GM12878 (cell line): ENCODE data around the gene MSANTD2. TPM values are rescaled to one million over a fixed set of nuclear protein-coding genes. Genes with fewer than 3 reads are reported as not detected.
A peak's percentile ranks its signal among the peaks of the same experiment; 100 is the strongest.

ENCODE experiments used
- ATAC-seq: fragments of 200-7000 bp; cut with Tn5 transposase; 3 replicates; pipeline ENCODE4 v1.9.1; 2020; ENCODE audit warnings: mild to moderate bottlenecking, moderate library complexity
- BruUV-seq: library from RNA; stranded (reverse); fragments of 400-500 nt; replicated peaks from 2 replicates; lab custom pipeline; 2021; lab: Mats Ljungman, UMichigan
- CTCF ChIA-PET: fragments of 300-600 bp; sonication (Branson Sonifier 250); formaldehyde crosslinking; extraction: SDS; loops from one replicate; lab custom pipeline; 2021; ENCODE audit warnings: inconsistent platforms; lab: Yijun Ruan, JAX
- POLR2A ChIA-PET: fragments of 350-600 bp; formaldehyde crosslinking; extraction: SDS; loops from one replicate; lab custom pipeline; 2021; ENCODE audit warnings: inconsistent platforms; lab: Charles Lee
- RAD21 ChIA-PET: fragments of 300-600 bp; sonication (Branson Sonifier 250); formaldehyde crosslinking; loops from one replicate; lab custom pipeline; 2023; ENCODE audit warnings: antibody characterized with exemption; ENCODE audit not compliant: unreplicated experiment; lab: Charles Lee
- SMC1A ChIA-PET: fragments of 300-600 bp; sonication (Branson Sonifier 250); formaldehyde crosslinking; loops from one replicate; lab custom pipeline; 2023; ENCODE audit not compliant: unreplicated experiment, uncharacterized antibody; lab: Charles Lee
- DNase-seq: peaks from one replicate; pipeline ENCODE4 v3.0.0-alpha.2; 2011; ENCODE audit warnings: low read depth, low spot score
- FAIRE-seq: peaks from 3 replicates; lab custom pipeline; 2011; peaks lifted over from hg19 to GRCh38; lab: Jason Lieb, UNC
- H2AFZ ChIP-seq: 2 replicates; pipeline ENCODE4 v1.6.0; 2011; ENCODE audit warnings: low read depth, low read length, control low read depth; ENCODE audit not compliant: control insufficient read depth
- H3K27ac ChIP-seq: 2 replicates; pipeline ENCODE4 v1.5.1; 2011; ENCODE audit warnings: control low read depth; ENCODE audit not compliant: control insufficient read depth, insufficient read depth
- H3K27me3 ChIP-seq, 2 experiments: replicated peaks in 1 of 2; 2 replicates each; pipeline versions ENCODE4 v1.6.0 to v1.6.1; 2011; ENCODE audit warnings: low read length in 1 of 2; ENCODE audit not compliant: control insufficient read depth in 2 of 2, insufficient read depth in 2 of 2
- H3K36me3 ChIP-seq, 2 experiments: 2 replicates each; pipeline ENCODE4 v1.5.1; 2011; ENCODE audit warnings: low read length in 1 of 2; ENCODE audit not compliant: control insufficient read depth in 2 of 2, insufficient read depth in 2 of 2
- H3K4me1 ChIP-seq: 2 replicates; pipeline ENCODE4 v1.6.1; 2011; ENCODE audit warnings: mild to moderate bottlenecking, low read length, moderate library complexity, mixed read lengths; ENCODE audit not compliant: control insufficient read depth, insufficient read depth
- H3K4me2 ChIP-seq: 2 replicates; pipeline ENCODE4 v1.6.0; 2011; ENCODE audit warnings: control low read depth; ENCODE audit not compliant: control insufficient read depth, insufficient read depth
- H3K4me3 ChIP-seq: fragments of 200-600 bp; sonication (generic); 2 replicates; pipeline ENCODE4 v1.5.1; 2016
- H3K79me2 ChIP-seq: 2 replicates; pipeline ENCODE4 v1.6.0; 2011; ENCODE audit warnings: low read length; ENCODE audit not compliant: control insufficient read depth, insufficient read depth
- H3K9ac ChIP-seq: 2 replicates; pipeline ENCODE4 v1.8.0; 2011; ENCODE audit warnings: low read length, control low read depth, mixed read lengths; ENCODE audit not compliant: control insufficient read depth, insufficient read depth
- H3K9me3 ChIP-seq: replicated peaks from 3 replicates; pipeline ENCODE4 v1.5.1; 2011; ENCODE audit warnings: mild to moderate bottlenecking, low read length; ENCODE audit not compliant: control insufficient read depth, insufficient read depth
- H4K20me1 ChIP-seq: 2 replicates; pipeline ENCODE4 v1.6.0; 2011; ENCODE audit not compliant: control insufficient read depth, insufficient read depth
- BACH1 ChIP-seq: fragments of 450-650 bp; IDR thresholded peaks from 2 replicates; pipeline ENCODE4 v1.6.1; 2017; ENCODE audit warnings: mild to moderate bottlenecking, borderline replicate concordance
- BHLHE40 ChIP-seq, 2 experiments: fragments of 450-650 bp in 1 of 2; IDR thresholded peaks; 2 replicates each; pipeline ENCODE4 v1.6.1; 2011 to 2017; ENCODE audit warnings: low read depth in 2 of 2, borderline replicate concordance in 1 of 2, improper control_type of control experiment in 1 of 2, low read length in 1 of 2, mild to moderate bottlenecking in 1 of 2
- CBX5 ChIP-seq: sonication (generic); IDR thresholded peaks from 2 replicates; pipeline ENCODE4 v1.6.1; 2016; ENCODE audit warnings: low read depth, moderate library complexity, mild to moderate bottlenecking, inconsistent platforms
- EGR1 ChIP-seq, 2 experiments: IDR thresholded peaks; 1 replicate in 1 of 2; 2 replicates in 1 of 2; pipeline ENCODE4 v1.6.1; 2011 to 2012; ENCODE audit warnings: low read depth in 2 of 2, low read length in 2 of 2, borderline replicate concordance in 1 of 2, mild to moderate bottlenecking in 1 of 2, moderate library complexity in 1 of 2
- EZH2 ChIP-seq: IDR thresholded peaks from 2 replicates; pipeline ENCODE4 v1.6.1; 2012; ENCODE audit warnings: low read depth, mild to moderate bottlenecking, control low read depth, inconsistent platforms, low read length, borderline replicate concordance; ENCODE audit not compliant: control insufficient read depth
- FOXM1 ChIP-seq: IDR thresholded peaks from 2 replicates; pipeline ENCODE4 v1.6.1; 2012; ENCODE audit warnings: low read depth, mild to moderate bottlenecking, inconsistent platforms, low read length, moderate library complexity
- GABPA ChIP-seq: IDR thresholded peaks from 2 replicates; pipeline ENCODE4 v1.6.1; 2014; ENCODE audit warnings: antibody characterized with exemption, low read depth, mild to moderate bottlenecking, inconsistent platforms
- HCFC1 ChIP-seq: fragments of 150-350 bp; IDR thresholded peaks from 2 replicates; pipeline ENCODE4 v1.6.1; 2014; ENCODE audit warnings: low read length
- LARP7 ChIP-seq: fragments of 450-650 bp; IDR thresholded peaks from 2 replicates; pipeline ENCODE4 v1.6.1; 2017; ENCODE audit warnings: mild to moderate bottlenecking
- MEF2A ChIP-seq: IDR thresholded peaks from 2 replicates; pipeline ENCODE4 v1.6.1; 2011; ENCODE audit warnings: low read depth, mild to moderate bottlenecking, low read length, moderate library complexity; ENCODE audit not compliant: insufficient read depth
- MYC ChIP-seq: IDR thresholded peaks from 2 replicates; pipeline ENCODE4 v1.6.1; 2011; ENCODE audit warnings: mild to moderate bottlenecking, low read length, moderate library complexity, inconsistent platforms; ENCODE audit not compliant: insufficient read depth, insufficient replicate concordance, insufficient read length, severe bottlenecking
- NBN ChIP-seq: fragments of 450-650 bp; IDR thresholded peaks from 2 replicates; pipeline ENCODE4 v1.6.1; 2016
- NR2C1 ChIP-seq: fragments of 450-650 bp; IDR thresholded peaks from 2 replicates; pipeline ENCODE4 v1.6.1; 2017; ENCODE audit warnings: antibody characterized with exemption, mild to moderate bottlenecking, moderate library complexity
- POLR2A ChIP-seq: IDR thresholded peaks from 2 replicates; pipeline ENCODE4 v1.6.1; 2011; ENCODE audit warnings: low read depth, mild to moderate bottlenecking, low read length
- RB1 ChIP-seq: fragments of 450-650 bp; formaldehyde crosslinking; IDR thresholded peaks from 2 replicates; pipeline ENCODE4 v1.6.1; 2017; ENCODE audit warnings: mild to moderate bottlenecking, borderline replicate concordance
- SREBF1 ChIP-seq: IDR thresholded peaks from 2 replicates; pipeline ENCODE4 v1.6.1; 2012; ENCODE audit warnings: mild to moderate bottlenecking, low read length
- TCF12 ChIP-seq: IDR thresholded peaks from 2 replicates; pipeline ENCODE4 v1.6.1; 2011; ENCODE audit warnings: low read depth, mild to moderate bottlenecking, low read length
- TCF7 ChIP-seq: IDR thresholded peaks from 2 replicates; pipeline ENCODE4 v1.6.1; 2014; ENCODE audit warnings: antibody characterized with exemption, borderline replicate concordance
- YY1 ChIP-seq: IDR thresholded peaks from 2 replicates; pipeline ENCODE4 v1.6.1; 2011; ENCODE audit warnings: low read depth, mild to moderate bottlenecking, low read length
- WGBS: methylation state at CpG from one replicate; pipeline ENCODE4 v1.1.6; 2016; ENCODE audit warnings: low lambda C conversion rate; ENCODE audit not compliant: insufficient replicate concordance, insufficient coverage; ENCODE audit errors: missing lambda C conversion rate; 5-methylcytosine and 5-hydroxymethylcytosine counted together
- in situ Hi-C: fragments of 300-500 bp; cut with MboI; formaldehyde crosslinking; loops from 9 replicates; pipeline ENCODE4 v1.14.3; 2018; ENCODE audit warnings: mixed read lengths
- intact Hi-C: fragments of 100-400 bp; cut with micrococcal nuclease; formaldehyde crosslinking; loops from one replicate; pipeline ENCODE4 v1.14.2; 2022; ENCODE audit not compliant: unreplicated experiment
- polyA plus RNA-seq, 11 experiments: library from polyadenylated mRNA; depleted of rRNA in 4 of 11; unstranded in 6 of 11; stranded (reverse) in 5 of 11; fragments of >200 nt; fragmentation: Nextera tagmentation in 4 of 11; fragmentation: Illumina TruSeq in 1 of 11; extraction: Ambion mirVana in 4 of 11; extraction: Trizol in 1 of 11; gene quantifications; 1 replicate in 1 of 11; 2 replicates in 10 of 11; pipeline versions ENCODE4 v1.2.1 to v1.2.3, GENCODE V29; 2011 to 2016; ENCODE audit warnings: inconsistent platforms in 2 of 11, missing spikeins in 2 of 11, low read depth in 1 of 11
- total RNA-seq, 4 experiments: library from RNA; depleted of rRNA in 3 of 4; stranded (reverse); fragments of >200 nt in 3 of 4; fragmentation: Illumina TruSeq in 1 of 4; extraction: Trizol in 1 of 4; gene quantifications; 2 replicates each; pipeline versions ENCODE4 v1.2.1 to v1.2.3, GENCODE V29; 2013 to 2021
- TF ChIP-seq, protein P1 (sequence below): fragments of 450-650 bp; IDR thresholded peaks from 2 replicates; pipeline ENCODE4 v1.6.1; 2017; ENCODE audit warnings: low read depth, mild to moderate bottlenecking, moderate library complexity

Gene MSANTD2
- total and polyA plus RNA-seq, 10 of the 15 experiments (the other 5 are each of a cell fraction or from before 2014, with no cell fraction given): 3.0 to 12.4 (median 8.0) TPM

DNA sequence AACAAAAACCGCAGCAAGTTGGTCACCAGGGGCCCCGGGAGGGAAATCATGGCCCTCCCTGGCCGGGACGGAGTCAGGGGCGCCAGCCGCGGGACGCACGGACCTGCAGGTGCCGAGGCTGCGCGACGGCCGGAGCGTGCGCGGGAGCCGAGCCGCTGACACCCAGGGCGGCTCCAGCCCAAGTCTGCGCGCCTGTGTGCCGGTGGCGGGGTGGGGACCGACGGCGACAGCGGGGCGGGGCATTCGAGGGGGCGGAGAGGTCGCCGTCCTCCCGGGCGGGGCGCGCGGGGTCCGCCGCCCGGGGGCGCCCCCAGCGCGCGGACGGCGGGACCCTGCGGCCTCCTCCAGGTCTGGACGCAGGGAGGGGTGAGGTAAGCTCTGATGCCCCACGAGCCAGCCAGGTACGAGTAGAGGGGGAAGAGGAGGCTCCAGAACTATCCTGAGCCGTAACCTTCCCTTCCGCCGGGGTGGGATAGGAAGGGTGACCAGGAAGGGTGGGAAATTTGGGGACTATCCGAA is 38.0 kb downstream of the MSANTD2 start, which contains the start of gene ESAM (continued):
- TF ChIP-seq RB1 (peak; percentile 57; the same call in 1 of the 2 replicates), BHLHE40 (IDR thresholded peaks at IDR 0.05; ENCODE audit: borderline replicate concordance in 1 of 2, low read depth in 2 of 2, low read length in 1 of 2) (peak; percentile 11 to 70; a peak in 1 of 4 replicates), EZH2 (no peak), HCFC1 (no peak), YY1 (peak; percentile 38; the same call in 1 of the 2 replicates), LARP7 (peak; percentile 61; the same call in 1 of the 2 replicates), EGR1 (IDR thresholded peaks at IDR 0.05; ENCODE audit: borderline replicate concordance in 1 of 2, low read depth in 2 of 2, low read length in 2 of 2) (peak in 1 of 2 experiments; percentile 76; a peak in 1 of 3 replicates), POLR2A (peak; percentile 97), BACH1 (peak; percentile 64; the same call in 1 of the 2 replicates), NR2C1 (0 out of 2 replicates have a peak, but pooled peaks have one; percentile 23)

GRCh38 chr11:124761301-124762104 is 38.7 kb downstream of the MSANTD2 start:
- CTCF ChIA-PET: interaction anchor here (0.6 to 16.3 kb wide), 18 partner anchors 12 to 372 kb away, joined by 3 to 272 read pairs (median 4); partner anchors contain the start of genes MSANTD2, NRGN, SIAE and SPA17
- H3K9me3 ChIP-seq: no peaks in the 10 kb centered on the region
- ATAC-seq (peak; percentile 1; the same call in 2 of the 3 replicates), FAIRE-seq (no peak), DNase-seq (no peak)
- H3K36me3 ChIP-seq: no peaks in the 10 kb centered on the region; a peak in 1 of 4 replicates
- H3K4me1 ChIP-seq: peaks cover 18% of the 10 kb centered on the region
- intact Hi-C loops: loop anchor here (1.0 to 2.0 kb wide), 2 partner anchors 37 to 88 kb away; partner anchors contain the start of genes SIAE and SPA17
- H4K20me1 ChIP-seq: no peaks in the 10 kb centered on the region
- SMC1A ChIA-PET: interaction anchor here (0.9 to 8.8 kb wide), 8 partner anchors 10 to 192 kb away, joined by 3 to 93 read pairs (median 8); partner anchors contain the start of genes CCDC15, SIAE, SPA17 and TBRG1
- POLR2A ChIA-PET: interaction anchor here (0.5 to 2.3 kb wide), 10 partner anchors 8 to 138 kb away, joined by 3 to 12 read pairs (median 4); partner anchors contain the start of gene SPA17
- peak overlapping the region; percentile 59 for H2AFZ ChIP-seq
- 11% methylated on average over 25 of the region's 25 CpGs for WGBS
- TSS peak; percentile 59 for BruUV-seq
- H3K27me3 ChIP-seq: no peaks in the 10 kb centered on the region
- peak overlapping the region; percentile 82 for H3K27ac ChIP-seq
- peak overlapping the region; percentile 98 for H3K4me2 ChIP-seq
- in situ Hi-C loops: loop anchor here (5.0 kb wide), 1 partner anchor 89 kb away; the partner anchor contains the start of genes SIAE and SPA17
- RAD21 ChIA-PET: interaction anchor here (0.8 to 5.8 kb wide), 9 partner anchors 9 to 91 kb away, joined by 3 to 67 read pairs (median 5); partner anchors contain the start of genes SIAE and SPA17
- peak overlapping the region; percentile 83 for H3K4me3 ChIP-seq
- peak overlapping the region; percentile 87 for H3K9ac ChIP-seq
- H3K79me2 ChIP-seq: peaks cover 46% of the 10 kb centered on the region
- TF ChIP-seq NBN: peak; percentile 23; the same call in 1 of the 2 replicates
- TF ChIP-seq, protein P1, sequence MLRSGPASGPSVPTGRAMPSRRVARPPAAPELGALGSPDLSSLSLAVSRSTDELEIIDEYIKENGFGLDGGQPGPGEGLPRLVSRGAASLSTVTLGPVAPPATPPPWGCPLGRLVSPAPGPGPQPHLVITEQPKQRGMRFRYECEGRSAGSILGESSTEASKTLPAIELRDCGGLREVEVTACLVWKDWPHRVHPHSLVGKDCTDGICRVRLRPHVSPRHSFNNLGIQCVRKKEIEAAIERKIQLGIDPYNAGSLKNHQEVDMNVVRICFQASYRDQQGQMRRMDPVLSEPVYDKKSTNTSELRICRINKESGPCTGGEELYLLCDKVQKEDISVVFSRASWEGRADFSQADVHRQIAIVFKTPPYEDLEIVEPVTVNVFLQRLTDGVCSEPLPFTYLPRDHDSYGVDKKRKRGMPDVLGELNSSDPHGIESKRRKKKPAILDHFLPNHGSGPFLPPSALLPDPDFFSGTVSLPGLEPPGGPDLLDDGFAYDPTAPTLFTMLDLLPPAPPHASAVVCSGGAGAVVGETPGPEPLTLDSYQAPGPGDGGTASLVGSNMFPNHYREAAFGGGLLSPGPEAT: 0 out of 2 replicates have a peak, but pooled peaks have one; percentile 43
- no peak for TF ChIP-seq MYC
- no peak for TF ChIP-seq CBX5
- TF ChIP-seq TCF12: no peak
- TF ChIP-seq GABPA: no peak
- TF ChIP-seq TCF7: no peak
- TF ChIP-seq MEF2A: no peak
- TF ChIP-seq FOXM1: no peak
- no peak for TF ChIP-seq SREBF1
